AG10803 (cell line): ENCODE measurements around the gene CHMP5.

Source experiments
- DNase-seq: peaks from one replicate; pipeline ENCODE4 v3.0.0; 2010; ENCODE audit warnings: low read depth
- H3K4me3 ChIP-seq: 2 replicates; pipeline ENCODE4 v1.5.1; 2011; ENCODE audit warnings: mild to moderate bottlenecking, low read length, control low read depth
- CTCF ChIP-seq: conservative IDR thresholded peaks from 2 replicates; pipeline ENCODE4 v1.5.1; 2011; ENCODE audit warnings: mild to moderate bottlenecking, low read length, control low read depth, inconsistent platforms

CHMP5 gene

DNA sequence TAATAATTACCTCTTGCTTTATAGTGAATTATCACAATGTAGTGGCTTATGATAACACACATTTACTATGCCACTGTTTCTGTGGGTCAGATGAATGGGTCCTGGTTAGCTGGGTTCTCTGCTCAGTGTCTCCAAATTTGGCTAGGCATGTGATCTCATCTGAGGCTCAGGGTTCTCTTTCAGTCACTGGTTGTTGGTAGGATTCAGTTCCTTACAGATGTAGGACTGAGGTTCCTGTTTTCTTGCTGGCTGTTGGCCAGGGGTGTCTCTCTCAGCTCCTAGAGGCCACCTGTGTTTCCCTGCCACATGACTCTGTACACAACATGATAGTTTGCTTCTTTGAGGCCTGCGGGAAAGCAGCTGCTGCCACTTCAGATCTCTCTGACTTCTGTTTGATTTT, 32.6 kb downstream of the CHMP5 start:
- H3K4me3 ChIP-seq, result no peak overlapping the region
- no peak for TF ChIP-seq CTCF
- DNase-seq, result no peak

GRCh38 chr9:33300546-33300945, 35.7 kb downstream of the CHMP5 start:
- TF ChIP-seq CTCF, result no peak
- no peak for DNase-seq
- H3K4me3 ChIP-seq, result no peak overlapping the region

DNA sequence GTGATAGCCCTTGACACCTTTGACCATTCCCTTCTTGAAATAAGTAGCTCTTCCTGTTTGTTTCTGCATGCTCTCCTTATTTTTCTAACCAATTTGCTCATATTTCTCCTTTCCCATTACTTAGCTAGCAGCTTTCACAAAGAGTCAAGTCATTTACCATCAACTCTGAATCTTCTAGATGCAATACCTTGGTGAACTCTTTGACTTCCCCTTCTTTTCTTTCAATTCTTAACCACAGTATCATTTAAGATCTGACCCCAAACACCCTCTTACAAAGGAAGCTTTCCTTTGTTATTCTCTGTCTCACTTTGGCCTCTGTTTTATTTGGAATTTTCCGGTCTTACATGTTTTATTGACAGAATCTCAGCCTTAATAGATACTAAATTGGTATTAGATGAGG, 39.5 kb downstream of the CHMP5 start:
- H3K4me3 ChIP-seq, result no peak overlapping the region
- TF ChIP-seq CTCF, result no peak
- DNase-seq, result no peak

DNA sequence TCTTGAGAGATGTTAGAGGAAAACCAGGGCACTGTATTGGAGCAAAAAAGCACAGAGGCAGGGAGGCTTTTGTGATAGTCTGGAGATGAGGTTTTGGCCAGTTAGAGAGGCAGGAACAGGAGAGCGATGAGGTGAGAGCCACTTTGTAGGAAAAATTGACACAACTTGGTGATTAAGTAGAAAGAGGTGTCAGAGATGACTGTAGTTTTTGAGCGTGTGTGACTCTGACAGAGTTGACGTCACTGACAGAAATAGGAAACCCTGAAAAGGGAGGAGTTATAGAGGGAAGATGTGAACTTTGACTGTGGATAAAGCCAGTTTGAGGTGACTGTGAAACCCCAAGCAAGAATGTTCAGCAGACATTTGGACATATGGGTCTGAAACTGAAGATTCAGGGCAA, 41.2 kb downstream of the CHMP5 start:
- no peak for TF ChIP-seq CTCF
- no peak for DNase-seq
- H3K4me3 ChIP-seq, result no peak overlapping the region

- no peak for DNase-seq
- no peak overlapping the region for H3K4me3 ChIP-seq
- TF ChIP-seq CTCF, result no peak
Observed at GRCh38 chr9:33307067-33307466, 42.2 kb downstream of the CHMP5 start.

DNA sequence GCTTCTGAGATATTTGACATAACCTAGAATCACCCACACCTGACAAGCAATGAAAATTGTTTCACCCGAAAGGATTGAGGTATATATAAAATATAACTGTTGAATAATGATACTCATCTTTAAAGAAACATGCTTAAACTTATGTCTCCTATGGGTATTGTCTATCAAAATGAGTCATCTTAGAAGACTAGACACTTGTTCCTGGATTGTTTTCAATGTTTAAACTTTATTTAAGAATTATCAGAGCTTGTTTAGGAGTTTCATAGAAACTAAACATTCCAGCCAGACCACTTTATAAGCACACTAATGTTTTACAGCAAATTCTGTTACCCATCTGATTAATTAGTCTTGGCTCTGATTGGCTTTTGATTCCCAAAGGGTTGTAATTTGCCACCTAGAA, 45.1 kb downstream of the CHMP5 start:
- no peak for TF ChIP-seq CTCF
- H3K4me3 ChIP-seq, result no peak overlapping the region
- no peak for DNase-seq

- no peak for TF ChIP-seq CTCF
- DNase-seq, result no peak
- no peak overlapping the region for H3K4me3 ChIP-seq
Observed at GRCh38 chr9:33310748-33311147, 45.9 kb downstream of the CHMP5 start.
